Measurements from ENCODE around the gene MEF2A.

- TF ChIP-seq CTCF (IDR thresholded peaks at IDR 0.05) = no peak
- TF ChIP-seq POLR2A (IDR thresholded peaks at IDR 0.05) = no peak
Observed at GRCh38 chr15:99582508-99582960, 16.8 kb downstream of the MEF2A start.

Measured in lower leg skin (tissue), 3 donors.